Measurements from ENCODE around the gene RGPD8. TPM values are rescaled to one million over a fixed set of nuclear protein-coding genes. Genes with fewer than 3 reads are reported as not detected.

Gene RGPD8
- total and polyA plus RNA-seq, 2 donors (not counting 1 experiment from before 2014, with no cell fraction given), result 1.5 to 28.1 TPM

DNA sequence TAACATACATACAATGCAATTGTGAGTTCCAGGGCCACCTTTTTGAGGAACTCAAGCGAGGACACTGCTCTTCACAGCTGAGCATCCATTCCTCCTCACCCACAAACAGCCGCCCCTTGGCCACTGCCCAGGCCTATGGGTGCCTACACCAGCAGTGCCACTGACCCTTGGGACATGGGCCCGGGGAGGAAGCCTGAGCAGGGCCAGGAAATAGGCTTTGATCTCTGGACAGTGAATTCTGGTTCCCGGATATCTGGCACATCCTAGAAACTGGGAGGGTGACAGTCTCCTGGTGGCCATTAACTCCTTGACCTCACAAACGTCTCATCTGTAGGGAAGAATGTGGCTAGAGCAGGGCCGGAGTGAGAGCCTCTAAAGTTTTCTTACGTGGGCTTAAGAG, 43.0 kb upstream of the RGPD8 start:
- intact Hi-C loops (cut with micrococcal nuclease), result no loop called here
- no peak for DNase-seq
- CTCF ChIA-PET, result no interaction called here
- POLR2A ChIA-PET, result no interaction called here
- H3K9me3 ChIP-seq (ENCODE audit: control extremely low read depth in 1 of 3, control insufficient read depth in 2 of 3, insufficient read depth in 1 of 3, low read length in 2 of 3), result no peaks in the 10 kb centered on the region
- H3K4me1 Mint-ChIP-seq, result peaks cover 4% of the 10 kb centered on the region
- H3K27me3 ChIP-seq (replicated peaks in 1 of 4; ENCODE audit: control extremely low read depth in 1 of 4, control insufficient read depth in 3 of 4, insufficient read depth in 4 of 4, low read length in 3 of 4), result no peaks in the 10 kb centered on the region
- H3K36me3 ChIP-seq (replicated peaks in 1 of 2; ENCODE audit: control extremely low read depth in 1 of 2, control insufficient read depth in 1 of 2, extremely low read depth in 1 of 2, insufficient read depth in 2 of 2, low read length in 1 of 2), result no peaks in the 10 kb centered on the region
- no peak overlapping the region for H3K27ac ChIP-seq (ENCODE audit: low read length in 2 of 2)
- no peak for ATAC-seq (ENCODE audit: low read depth)
- H3K9me3 Mint-ChIP-seq (ENCODE audit: insufficient read depth), result no peaks in the 10 kb centered on the region
- no peaks in the 10 kb centered on the region for H3K27me3 Mint-ChIP-seq
- WGBS (ENCODE audit: insufficient coverage), result 95% methylated on average over 6 of the region's 7 CpGs
- peaks cover 8 to 11% of the 10 kb centered on the region in 2 donors for H3K4me1 ChIP-seq (ENCODE audit: control insufficient read depth in 2 of 2, insufficient read depth in 2 of 2, low read length in 2 of 2)
- H2AFZ ChIP-seq (ENCODE audit: insufficient read depth, low read depth, low read length, poor library complexity, severe bottlenecking), result no peak overlapping the region
- no peak overlapping the region for H3K9ac ChIP-seq (ENCODE audit: low read length)
- no peaks in the 10 kb centered on the region for H3K79me2 ChIP-seq (ENCODE audit: control insufficient read depth, insufficient read depth, low read length)
- H3K27ac Mint-ChIP-seq, result no peak overlapping the region
- H3K4me3 Mint-ChIP-seq, result no peak overlapping the region
- TF ChIP-seq EZH2 (IDR thresholded peaks at IDR 0.05; ENCODE audit: borderline replicate concordance, insufficient read depth, low read depth, low read length, poor library complexity, severe bottlenecking), result no peak
- TF ChIP-seq CTCF (IDR thresholded peaks at IDR 0.05), result no peak
- H4K20me1 ChIP-seq (ENCODE audit: control insufficient read depth, insufficient read depth, low read length, poor library complexity, severe bottlenecking), result no peaks in the 10 kb centered on the region
- no peak overlapping the region for H3K4me2 ChIP-seq (replicated peaks; ENCODE audit: low read depth, low read length, poor library complexity, severe bottlenecking)
- H3K4me3 ChIP-seq (ENCODE audit: control extremely low read depth in 1 of 5, extremely low read depth in 1 of 5, insufficient read depth in 1 of 5, low read depth in 2 of 5, low read length in 4 of 5), result no peak overlapping the region

GRCh38 chr2:112474844-112475486, 41.5 kb upstream of the RGPD8 start:
- H3K36me3 ChIP-seq (replicated peaks in 1 of 2; ENCODE audit: control extremely low read depth in 1 of 2, control insufficient read depth in 1 of 2, extremely low read depth in 1 of 2, insufficient read depth in 2 of 2, low read length in 1 of 2), result no peaks in the 10 kb centered on the region
- DNase-seq, result no peak
- no peak overlapping the region for H3K27ac Mint-ChIP-seq
- ChIA-PET CTCF (interaction anchor here (1.5 kb wide), 1 partner anchor 11 kb away, joined by 3 read pairs; no protein-coding TSS in a partner anchor), POLR2A (no interaction called here)
- no peaks in the 10 kb centered on the region for H3K27me3 ChIP-seq (replicated peaks in 1 of 4; ENCODE audit: control extremely low read depth in 1 of 4, control insufficient read depth in 3 of 4, insufficient read depth in 4 of 4, low read length in 3 of 4)
- intact Hi-C loops (cut with micrococcal nuclease), result no loop called here
- 100% methylated on average over 4 of the region's 6 CpGs for WGBS (ENCODE audit: insufficient coverage)
- peaks cover 0 to under 1% of the 10 kb centered on the region in 2 donors for H3K4me1 ChIP-seq (ENCODE audit: control insufficient read depth in 2 of 2, insufficient read depth in 2 of 2, low read length in 2 of 2)
- no peak overlapping the region for H3K4me3 ChIP-seq (ENCODE audit: control extremely low read depth in 1 of 5, extremely low read depth in 1 of 5, insufficient read depth in 1 of 5, low read depth in 2 of 5, low read length in 4 of 5)
- no peaks in the 10 kb centered on the region for H4K20me1 ChIP-seq (ENCODE audit: control insufficient read depth, insufficient read depth, low read length, poor library complexity, severe bottlenecking)
- no peak overlapping the region for H3K27ac ChIP-seq (ENCODE audit: low read length in 2 of 2)
- H3K27me3 Mint-ChIP-seq, result no peaks in the 10 kb centered on the region
- H3K4me1 Mint-ChIP-seq, result no peaks in the 10 kb centered on the region
- no peak overlapping the region for H3K4me3 Mint-ChIP-seq
- no peaks in the 10 kb centered on the region for H3K9me3 Mint-ChIP-seq (ENCODE audit: insufficient read depth)
- H3K9ac ChIP-seq (ENCODE audit: low read length), result no peak overlapping the region
- no peak overlapping the region for H2AFZ ChIP-seq (ENCODE audit: insufficient read depth, low read depth, low read length, poor library complexity, severe bottlenecking)
- no peaks in the 10 kb centered on the region for H3K9me3 ChIP-seq (ENCODE audit: control extremely low read depth in 1 of 3, control insufficient read depth in 2 of 3, insufficient read depth in 1 of 3, low read length in 2 of 3)
- H3K4me2 ChIP-seq (replicated peaks; ENCODE audit: low read depth, low read length, poor library complexity, severe bottlenecking), result no peak overlapping the region
- no peaks in the 10 kb centered on the region for H3K79me2 ChIP-seq (ENCODE audit: control insufficient read depth, insufficient read depth, low read length)
- ATAC-seq (ENCODE audit: low read depth), result no peak
- TF ChIP-seq CTCF (IDR thresholded peaks at IDR 0.05) (no peak), EZH2 (IDR thresholded peaks at IDR 0.05; ENCODE audit: borderline replicate concordance, insufficient read depth, low read depth, low read length, poor library complexity, severe bottlenecking) (no peak)
